Fibroblast of skin of back (primary cell): ENCODE measurements around the gene PAX8. TPM values are rescaled to one million over a fixed set of nuclear protein-coding genes. Genes with fewer than 3 reads are reported as not detected.
"Not testable (repeated sequence)": the region's sequence is repeated elsewhere in the genome, so short reads cannot be mapped to it uniquely, and the experiment has no call there.

Experiments used
- DNase-seq: peaks from one replicate; pipeline ENCODE4 v3.0.0-alpha.2; 2013
- polyA plus RNA-seq, 2 experiments: library from polyadenylated mRNA; unstranded; fragments of 120-200 nt; gene quantifications; one replicate each; pipeline ENCODE4 v1.2.1, GENCODE V29; 2013; ENCODE audit not compliant: insufficient read length in 2 of 2

The PAX8 gene
- 7.1 TPM for polyA plus RNA-seq (2013, experiment 1 of 2; ENCODE audit: insufficient read length)
- polyA plus RNA-seq (2013, experiment 2 of 2; ENCODE audit: insufficient read length): 7.0 TPM

DNA sequence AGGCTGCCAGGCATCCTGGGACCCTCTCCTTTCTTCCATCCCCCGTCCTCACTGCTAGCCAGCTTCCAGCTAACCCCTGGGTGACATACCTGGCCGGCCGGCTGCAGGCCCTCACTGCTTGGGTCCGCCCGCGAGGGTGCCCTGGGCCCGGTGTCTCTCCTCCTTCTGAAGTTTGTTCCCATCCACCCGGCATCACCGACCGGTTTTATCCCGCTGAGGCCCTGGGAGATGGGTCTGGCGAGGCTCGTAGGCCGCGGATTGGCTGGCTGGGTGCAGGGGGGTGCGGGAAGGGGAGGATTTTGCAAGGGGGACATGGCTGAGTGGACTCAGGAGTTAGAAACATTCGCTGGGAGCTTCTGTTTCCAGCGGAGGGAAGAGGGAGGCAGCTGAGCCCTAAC, at the start of gene PAX8:
Gene PAX8 (minus strand): TSS at position 180 of the 398 bp plus-strand sequence. CDS start 527 bp downstream, outside the sequence.
- DNase-seq: no peak

DNA sequence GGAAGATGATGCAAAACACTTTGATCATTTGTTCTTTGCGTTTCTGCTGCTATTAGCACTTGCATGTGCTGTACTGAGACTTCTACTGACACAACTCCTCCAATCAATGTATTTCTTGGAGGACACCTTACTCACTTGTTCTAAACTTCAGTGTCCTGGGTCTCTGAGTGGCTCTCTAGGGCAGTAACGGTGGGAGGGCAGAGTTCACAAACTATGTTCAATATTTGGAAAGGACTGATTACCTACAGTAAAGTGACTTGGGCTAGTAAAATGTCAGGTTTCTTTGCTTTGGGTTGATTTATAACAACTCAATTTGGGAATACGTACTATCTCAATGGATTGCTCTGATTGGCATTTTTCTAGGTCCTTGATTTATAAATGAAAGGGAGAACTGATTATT, 49.3 kb upstream of the PAX8 start:
- no peak for DNase-seq

DNA sequence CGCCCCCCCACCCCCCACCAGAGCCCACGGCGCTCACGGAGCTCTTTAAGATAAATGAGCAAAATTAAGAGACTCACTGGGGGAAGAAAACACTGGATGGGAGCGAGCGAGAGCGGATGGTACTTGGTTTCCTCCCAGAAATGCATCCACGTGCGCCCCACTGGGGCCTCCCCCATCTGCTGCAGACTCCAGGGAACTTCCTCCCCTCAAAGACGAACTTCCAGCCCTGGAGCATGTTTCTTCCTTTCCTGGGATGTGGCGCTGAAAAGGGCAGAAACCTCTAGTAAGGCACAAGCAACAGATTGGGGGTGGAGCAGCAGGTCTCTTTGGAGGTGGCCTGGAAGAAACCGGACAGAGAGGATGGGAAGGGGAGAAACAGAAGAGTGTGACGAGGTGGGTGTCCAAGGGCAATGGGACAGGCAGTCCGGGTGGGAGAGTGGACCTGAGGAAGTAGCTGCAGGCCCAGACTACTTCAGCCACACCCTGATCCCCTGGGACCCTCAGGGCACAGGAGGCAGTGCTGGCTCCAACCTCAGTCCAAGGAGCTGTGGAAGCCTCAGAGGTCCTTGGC, 46.5 kb upstream of the PAX8 start:
- peak; percentile 43 for DNase-seq

DNA sequence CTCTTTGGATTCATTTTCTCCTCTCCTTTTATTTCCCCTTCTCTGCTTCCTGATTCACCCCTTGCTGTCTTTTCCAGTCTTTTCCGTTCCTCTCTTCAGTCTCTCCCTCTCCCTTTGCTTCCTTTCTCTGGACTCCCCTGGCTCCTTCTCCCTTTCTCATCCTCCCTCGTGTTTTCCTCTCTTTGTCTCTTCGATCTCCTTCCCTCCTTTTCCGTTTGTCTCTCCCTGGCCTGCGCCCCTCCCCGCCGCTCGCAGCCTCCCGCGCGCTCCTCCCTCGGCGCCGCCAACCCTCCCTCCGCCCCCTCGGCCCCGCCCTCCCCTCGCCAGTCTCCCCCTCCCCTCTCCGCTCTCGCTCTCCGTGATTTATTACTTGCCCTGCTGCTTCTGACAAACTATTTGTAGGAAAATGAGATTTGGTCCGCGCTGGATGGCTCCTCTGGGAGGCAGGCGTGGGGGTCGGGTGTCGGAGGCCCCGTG, 46.0 kb upstream of the PAX8 start:
- peak; percentile 85 for DNase-seq

DNA sequence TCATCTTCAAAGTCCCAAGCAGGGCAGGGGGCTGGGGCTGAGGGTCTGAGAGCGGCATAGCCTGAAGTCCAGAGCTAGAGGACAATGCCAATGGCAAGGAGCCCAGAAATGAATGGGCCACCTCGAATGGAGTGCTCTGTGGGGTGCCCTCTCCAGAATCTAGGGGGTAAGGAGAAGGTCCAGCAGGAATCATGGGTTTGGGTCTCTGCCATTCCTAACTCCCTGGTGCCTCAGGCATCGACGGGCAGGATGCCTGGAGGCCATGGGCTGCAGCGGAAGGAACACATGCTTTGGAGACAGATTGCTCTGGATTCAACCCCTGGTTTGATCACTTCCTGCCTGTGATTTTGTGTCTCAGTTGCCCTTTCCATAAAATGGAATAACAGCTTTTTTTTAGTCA, 44.4 kb upstream of the PAX8 start:
- not testable (repeated sequence) for DNase-seq

DNA sequence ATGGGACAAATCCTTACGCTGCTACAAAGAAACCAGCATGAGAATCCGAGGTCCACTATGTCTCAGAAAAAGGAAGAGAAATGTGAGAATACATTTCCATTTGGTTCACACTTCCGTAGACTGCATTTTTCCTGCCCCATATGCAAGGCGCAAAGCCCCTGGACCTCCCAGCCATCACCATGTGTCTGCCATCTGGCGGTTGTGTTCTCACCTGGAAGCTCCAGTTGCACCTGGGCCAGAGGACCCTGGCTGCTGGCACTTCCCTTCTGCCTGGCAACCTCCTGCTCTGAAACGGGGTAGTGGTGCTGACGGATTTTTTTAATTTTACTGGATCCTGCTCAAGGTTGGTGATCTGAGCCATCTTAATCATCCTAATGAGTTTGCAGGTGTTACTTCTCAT, 41.4 kb upstream of the PAX8 start:
- DNase-seq: not testable (repeated sequence)

DNA sequence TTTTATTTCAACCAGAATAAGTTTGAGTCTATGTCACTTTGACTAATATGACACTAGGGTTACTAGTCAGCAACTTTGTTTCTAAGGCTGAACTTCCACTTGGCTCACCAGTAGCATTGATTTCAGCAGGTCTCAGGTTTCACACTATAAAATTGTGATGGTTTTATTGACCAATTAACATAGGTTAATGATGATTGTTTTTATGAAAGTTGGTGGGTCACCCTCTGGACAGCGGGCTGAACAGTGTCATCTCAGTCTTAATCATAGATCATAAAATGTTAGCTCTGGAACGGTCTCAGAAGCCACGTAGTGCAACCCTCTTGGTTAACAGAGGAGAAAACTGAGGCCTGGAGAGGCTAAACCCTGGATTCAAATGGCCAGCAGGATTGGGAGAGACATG, 40.2 kb upstream of the PAX8 start:
- not testable (repeated sequence) for DNase-seq

DNA sequence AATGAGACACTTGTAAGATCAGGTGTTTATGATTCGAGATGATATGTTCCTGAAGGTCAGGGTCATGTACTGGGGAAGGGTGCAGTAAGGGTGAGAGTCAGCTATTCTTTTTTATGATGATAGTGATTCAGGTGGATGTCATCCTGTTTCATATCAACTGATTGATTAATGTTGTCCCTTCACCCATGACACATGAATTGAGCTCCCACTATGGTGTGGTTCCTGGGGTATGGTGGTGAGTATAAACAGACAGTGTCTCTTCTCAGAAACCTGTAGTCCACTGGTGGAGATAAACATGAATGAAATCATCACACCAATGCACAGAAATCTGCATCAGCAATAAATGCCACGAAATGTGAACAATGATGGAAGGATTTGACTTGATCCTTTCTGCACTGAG, 37.4 kb upstream of the PAX8 start:
- no peak for DNase-seq

DNA sequence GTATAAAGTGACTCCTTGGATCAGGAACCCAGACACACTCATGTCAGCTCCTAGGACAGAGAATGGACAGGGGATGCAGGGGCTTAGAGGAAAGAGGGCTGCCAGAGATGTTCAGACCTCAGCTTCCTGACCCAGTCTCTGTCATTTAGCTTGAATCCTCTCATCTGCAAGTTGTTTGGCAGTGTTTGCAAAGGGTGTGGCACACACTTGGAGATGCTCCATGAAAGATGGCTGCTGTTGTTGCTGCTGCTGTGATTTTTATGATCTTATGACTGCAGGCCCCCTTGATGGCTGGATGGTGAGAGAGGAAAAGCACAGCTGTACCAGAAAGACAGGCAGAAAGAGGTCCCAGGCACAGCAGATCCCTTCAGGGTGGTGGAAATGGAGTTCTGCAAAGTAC, 35.9 kb upstream of the PAX8 start:
- not testable (repeated sequence) for DNase-seq

DNA sequence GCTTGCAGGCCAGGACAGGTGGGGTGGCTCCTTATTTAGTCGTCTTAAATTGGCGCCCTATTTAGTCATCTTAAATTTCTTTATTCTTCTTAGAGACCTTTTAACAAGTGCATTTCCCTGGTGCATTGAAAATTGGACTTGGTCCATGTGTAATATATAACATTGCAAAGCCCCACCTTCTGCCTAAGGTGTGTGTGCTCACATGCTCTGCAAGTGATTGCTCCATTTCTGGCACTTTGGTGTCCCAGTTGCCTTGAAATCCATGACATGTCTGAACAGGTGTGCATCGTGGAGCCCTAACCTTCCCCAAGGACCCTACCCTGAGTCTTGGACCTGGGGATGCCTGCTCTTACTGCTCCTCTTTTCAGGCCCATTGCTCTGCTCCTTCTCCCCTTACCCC, 35.5 kb upstream of the PAX8 start:
- not testable (repeated sequence) for DNase-seq

DNA sequence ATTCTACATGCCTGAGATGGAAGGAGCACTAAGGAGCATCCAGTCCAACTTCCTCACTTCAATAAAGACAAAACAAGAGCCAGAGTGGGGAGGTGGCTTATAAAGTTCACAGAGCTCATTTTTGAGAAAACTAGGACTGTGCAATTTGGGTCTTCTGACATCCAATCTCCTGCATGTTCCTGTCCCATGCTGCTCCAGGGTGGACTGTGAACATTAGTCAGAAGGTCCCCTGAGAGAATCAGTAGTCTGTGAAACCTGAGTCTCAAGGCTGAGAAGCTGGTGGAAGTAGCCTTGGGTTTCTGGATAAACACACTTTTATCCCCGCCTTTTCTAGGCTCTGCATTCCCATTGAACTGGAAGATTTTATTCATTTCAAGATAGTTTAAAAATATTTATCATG, 33.1 kb upstream of the PAX8 start:
- peak; percentile 83 for DNase-seq

DNA sequence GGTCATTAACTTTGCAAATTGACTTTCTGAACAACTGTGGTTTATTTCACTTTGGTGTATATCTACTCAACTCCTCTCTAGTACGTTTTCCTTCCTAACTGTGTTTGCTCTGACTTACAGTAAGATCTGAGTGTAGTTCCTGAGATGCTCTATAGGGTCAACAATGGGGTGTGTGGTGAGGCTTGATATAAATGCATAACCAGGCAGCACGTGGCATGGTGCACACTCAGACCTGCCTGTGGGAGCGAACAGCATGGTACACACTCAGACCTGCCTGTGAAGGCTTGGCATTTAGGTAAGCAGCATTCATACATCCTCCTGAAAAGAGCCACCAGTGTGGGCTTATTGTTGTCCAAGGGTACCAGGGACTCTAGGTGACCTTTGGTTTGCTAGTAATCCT, 32.5 kb upstream of the PAX8 start:
- DNase-seq: not testable (repeated sequence)

DNA sequence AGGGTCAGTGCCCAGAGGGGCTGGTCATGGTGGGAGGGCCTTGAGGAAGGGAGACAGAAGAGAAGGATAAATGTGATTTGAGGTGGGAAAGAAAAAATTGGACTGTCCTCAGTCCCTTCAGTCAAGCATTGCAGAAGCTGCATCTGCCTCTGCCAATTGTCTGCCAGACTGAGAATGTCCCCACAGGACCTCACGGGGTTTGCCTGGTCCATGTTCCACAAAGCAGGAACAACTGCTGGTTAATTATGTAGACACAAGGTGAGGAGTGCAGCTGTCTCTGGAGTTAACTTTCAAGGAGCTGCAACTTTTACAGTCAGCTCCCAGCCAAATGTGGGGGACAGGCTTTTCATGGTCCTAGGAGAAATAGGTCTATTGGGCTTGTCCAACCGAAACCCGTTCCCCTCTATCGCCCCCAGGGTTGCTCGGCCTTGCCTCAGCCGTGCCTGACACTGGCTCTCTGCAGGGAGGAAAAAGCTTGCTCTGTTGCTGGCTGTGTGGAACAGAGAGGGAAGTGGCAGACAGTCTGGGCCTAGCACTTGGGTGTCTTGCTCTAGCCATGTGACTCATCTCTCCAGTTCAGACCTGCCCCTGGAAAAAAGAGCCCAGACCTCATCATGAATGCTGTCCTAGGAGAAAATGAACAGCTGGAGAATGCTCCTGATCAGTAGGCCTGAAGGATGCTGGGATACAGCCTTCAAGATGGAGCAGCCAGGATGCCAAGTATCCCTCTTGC, 31.1 kb upstream of the PAX8 start:
- DNase-seq: peak; percentile 50

DNA sequence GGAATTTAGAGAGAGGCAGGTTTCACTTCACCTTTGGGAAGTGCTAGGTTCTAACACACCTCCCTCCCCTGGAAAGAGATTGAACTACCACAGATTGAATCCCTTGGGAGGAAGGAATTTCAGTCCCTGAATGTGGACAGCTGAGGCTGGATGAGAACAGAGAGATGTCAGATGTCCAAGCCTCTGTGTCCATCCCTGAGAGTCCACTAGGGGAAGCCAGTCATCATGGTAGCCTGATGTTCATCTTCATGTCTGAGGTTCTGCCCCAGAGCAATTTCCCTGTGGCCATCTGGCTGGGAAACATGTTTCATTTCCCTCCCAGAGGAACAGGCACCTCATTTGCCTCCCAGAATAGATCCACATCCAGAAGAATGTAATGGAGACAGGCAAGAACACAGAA, 30.1 kb upstream of the PAX8 start:
- peak; percentile 15 for DNase-seq

DNA sequence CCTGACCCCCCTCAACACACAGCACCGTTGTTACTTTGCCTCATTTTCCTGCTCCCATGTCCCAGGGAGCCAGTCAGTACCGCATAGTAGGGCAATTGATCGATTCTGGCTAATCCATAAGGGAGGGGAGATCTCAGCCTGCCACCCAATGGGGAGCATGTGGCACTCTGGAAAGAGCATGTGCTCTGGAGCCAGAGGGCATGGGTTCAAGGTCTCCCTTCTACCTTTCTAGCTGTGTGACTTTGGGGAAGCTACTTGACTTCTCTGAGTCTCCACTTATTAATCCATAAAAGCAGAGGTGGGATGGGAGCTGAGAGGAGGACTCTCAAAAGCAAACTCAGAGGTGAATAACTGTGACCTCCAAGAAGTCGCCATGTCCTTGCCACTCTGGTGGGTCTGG, 27.5 kb upstream of the PAX8 start:
- not testable (repeated sequence) for DNase-seq

DNA sequence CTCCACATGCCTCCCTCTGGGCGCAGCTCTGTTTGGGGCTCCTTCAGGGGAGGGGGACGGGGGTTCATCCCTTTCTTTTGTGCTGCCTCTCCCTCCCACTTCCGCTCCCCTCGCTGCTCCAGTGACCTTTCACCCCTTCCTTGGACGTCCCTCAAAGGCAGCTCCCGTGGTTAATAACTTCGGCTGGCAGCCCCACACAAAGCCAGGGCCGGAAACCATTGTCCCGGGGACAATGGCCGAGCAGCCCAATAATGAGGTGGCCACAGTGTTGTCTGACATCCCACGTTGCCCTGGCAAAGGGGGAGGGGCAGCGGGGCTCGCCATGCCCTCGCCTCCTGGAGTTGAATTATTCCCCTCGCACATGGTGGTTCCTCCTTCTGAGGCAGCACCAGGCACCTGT, 27.0 kb upstream of the PAX8 start:
- not testable (repeated sequence) for DNase-seq

DNA sequence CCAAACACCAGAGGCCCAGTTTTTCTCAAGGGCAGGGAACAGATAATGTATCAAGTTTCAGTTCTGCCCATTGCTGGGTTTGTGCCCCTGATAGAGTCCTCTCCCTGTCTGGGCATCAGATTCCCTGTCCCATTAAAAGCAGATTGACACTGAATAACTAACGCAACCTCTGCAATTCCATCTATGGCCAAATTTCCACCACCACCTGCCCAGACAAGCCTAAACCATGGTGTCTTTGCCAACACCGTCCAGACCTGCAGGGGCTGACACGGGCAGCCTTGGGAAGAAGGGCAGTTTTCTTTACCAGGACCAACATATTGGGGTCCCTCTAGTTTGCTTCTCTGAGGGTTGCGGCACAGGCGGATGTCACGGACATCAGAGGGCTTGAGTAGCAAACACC, 26.4 kb upstream of the PAX8 start:
- no peak for DNase-seq

DNA sequence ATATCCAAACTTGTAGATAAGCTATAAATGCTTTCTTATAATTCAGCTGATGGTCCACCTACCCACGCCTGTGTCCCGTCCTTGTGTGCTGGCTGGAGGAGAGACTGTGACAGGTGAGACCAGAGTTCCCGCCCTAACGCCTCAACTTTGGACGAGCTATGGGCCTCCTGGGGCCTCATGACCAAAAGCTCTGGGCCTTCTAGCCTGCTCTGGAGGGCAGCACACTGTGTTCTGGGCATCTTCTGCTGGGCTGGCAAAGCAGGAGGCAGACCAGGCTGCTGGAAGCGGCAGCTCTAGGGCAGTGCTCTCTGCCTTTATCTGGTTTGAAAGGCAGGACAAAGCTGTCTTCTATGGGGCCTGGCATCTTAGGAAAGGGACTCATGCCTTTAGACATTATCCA, 26.0 kb upstream of the PAX8 start:
- no peak for DNase-seq

DNA sequence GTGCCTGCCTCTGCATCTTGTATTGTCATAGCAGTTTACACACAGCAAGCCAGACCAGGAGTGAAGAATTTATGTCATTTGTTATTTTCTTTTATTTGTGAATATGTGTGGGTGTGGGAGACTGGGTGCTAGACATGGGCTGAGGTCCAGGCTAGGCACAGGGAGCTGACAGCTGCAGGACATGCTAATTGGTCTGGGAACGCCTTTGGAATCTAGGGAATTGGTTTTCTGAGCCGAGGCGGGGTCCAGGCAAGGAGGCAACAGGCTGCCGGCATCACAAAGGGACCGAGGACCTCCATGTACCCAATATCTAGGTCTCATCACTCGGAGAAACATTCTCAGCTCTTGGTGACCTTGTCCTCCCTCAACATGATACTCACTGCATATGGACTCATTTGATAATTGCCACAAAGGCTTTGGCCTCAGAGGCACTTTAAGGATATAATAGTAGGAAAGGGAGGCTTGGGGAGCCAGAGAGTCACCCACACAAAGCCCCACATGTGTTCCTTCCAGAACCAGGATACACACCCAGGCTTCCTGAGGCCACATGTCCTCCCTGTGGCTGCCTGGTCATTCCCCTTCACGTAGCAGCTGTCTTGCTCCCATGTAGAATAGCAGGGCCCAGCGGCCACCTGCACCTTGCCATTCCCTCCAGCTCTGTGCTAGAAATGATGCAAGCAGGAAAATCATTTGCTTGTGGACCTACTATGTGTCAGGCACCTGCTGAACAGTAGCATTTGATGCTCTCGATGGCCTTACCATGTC, 23.7 kb upstream of the PAX8 start:
- DNase-seq: not testable (repeated sequence)

DNA sequence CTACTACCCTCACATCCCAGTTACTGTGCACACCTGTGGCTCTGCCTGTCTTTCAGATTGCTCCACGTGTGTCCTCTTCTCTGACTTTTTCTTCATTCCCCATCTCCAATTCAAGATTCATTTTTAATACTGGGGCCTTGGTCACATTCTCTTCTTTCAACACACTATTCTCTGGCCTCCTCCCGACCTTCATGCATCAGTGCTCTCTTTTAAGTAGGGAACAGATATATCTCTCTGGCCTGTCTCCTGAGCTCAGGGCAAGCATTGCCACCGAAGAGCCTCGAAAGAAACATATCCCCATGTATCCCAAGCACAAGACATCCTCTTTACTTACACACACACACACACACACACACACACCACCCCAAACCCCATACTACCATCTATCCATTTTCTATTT, 21.6 kb upstream of the PAX8 start:
- DNase-seq: no peak

DNA sequence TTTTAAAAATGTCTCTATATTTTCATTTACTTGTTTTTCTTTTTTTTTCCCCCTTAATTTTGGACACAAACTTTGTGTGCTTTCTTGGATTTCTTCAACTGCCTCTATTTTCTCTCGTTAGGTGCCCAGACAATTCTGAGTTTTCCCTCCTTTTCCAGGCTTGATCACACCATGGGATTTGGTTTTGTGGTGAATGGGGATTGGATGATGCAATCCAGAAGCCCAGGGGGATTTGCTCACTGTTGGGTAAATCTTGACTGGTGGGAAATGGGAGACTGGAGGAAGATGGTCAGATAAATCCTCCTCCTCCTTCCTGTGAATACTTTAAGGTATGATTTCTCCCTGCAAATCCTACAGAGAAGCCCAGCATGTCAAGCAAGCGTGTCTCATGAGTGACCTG, 19.5 kb upstream of the PAX8 start:
- DNase-seq: no peak

DNA sequence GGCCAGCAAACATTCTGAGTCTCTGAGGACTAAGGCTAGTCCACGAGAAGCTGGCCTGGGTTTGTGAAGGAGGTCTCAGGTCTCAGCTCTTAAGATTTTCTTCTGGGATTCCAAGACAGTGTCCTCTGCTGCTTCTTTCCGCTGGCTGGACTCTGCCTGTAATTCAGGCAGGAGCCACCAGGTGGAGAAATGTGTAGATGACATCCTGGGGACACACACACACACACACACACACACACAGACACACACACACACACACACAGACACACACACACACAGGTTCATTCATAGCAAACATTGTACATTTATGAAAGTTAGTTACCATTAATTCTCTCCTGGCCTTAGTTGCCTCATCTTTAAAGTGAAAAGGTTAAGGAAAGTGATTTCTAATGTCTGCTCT, 18.9 kb upstream of the PAX8 start:
- not testable (repeated sequence) for DNase-seq

DNA sequence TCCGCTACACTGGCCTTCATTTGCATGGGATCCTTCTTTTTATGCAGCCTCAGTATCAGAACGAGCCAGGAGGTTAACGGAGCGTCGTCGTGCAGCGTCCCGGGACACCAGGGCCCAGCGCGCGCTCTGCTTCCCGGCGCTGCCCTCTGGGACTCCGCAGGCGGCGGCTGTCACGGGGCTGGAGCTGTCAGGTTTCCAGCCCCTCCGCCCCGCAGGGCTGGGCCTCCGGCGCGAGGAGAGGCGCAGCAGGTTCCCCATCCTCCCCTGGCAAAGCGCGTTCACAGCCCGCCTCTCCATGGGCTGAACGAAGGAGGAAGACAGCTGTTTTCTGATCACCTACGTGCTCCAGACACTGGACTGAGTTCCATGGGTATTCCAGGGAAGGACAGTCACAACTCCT, 12.5 kb upstream of the PAX8 start:
- DNase-seq: no peak
